Psoas muscle (tissue), 8 donors: ENCODE results near the gene AP4B1. TPM values are rescaled to one million over a fixed set of nuclear protein-coding genes. Genes with fewer than 3 reads are reported as not detected.
A peak's percentile ranks its signal among the peaks of the same experiment; 100 is the strongest.

Experiments used
- ATAC-seq, 4 donors: fragments of 200-7000 bp; cut with Tn5 transposase; one replicate each; pipeline ENCODE4 v1.9.1; 2020; ENCODE audit warnings: moderate library complexity in 3 of 4, mild to moderate bottlenecking in 2 of 4
- DNase-seq, 2 donors: peaks; one replicate each; pipeline ENCODE4 v3.0.0-alpha.2; 2020
- H3K27ac ChIP-seq: fragments of 200-600 bp; one replicate; pipeline ENCODE4 v1.8.0; 2022
- H3K27me3 ChIP-seq, 3 donors: fragments of 200-600 bp in 1 of 3; one replicate each; pipeline versions ENCODE4 v1.6.1 to v1.8.0; 2013 to 2022; ENCODE audit warnings: low read length in 2 of 3, mild to moderate bottlenecking in 2 of 3, moderate library complexity in 1 of 3; ENCODE audit not compliant: insufficient read depth in 3 of 3
- H3K36me3 ChIP-seq, 2 donors: fragments of 200-600 bp in 1 of 2; one replicate each; pipeline versions ENCODE4 v1.6.1 to v1.8.0; 2013 to 2022; ENCODE audit warnings: low read depth in 1 of 2, mild to moderate bottlenecking in 1 of 2, moderate library complexity in 1 of 2; ENCODE audit not compliant: insufficient read depth in 1 of 2
- H3K4me1 ChIP-seq: fragments of 200-600 bp; one replicate; pipeline ENCODE4 v1.8.0; 2022
- H3K4me3 ChIP-seq: fragments of 200-600 bp; one replicate; pipeline ENCODE4 v1.8.0; 2022; ENCODE audit warnings: mild to moderate bottlenecking
- H3K9me3 ChIP-seq: fragments of 200-600 bp; one replicate; pipeline ENCODE4 v1.8.0; 2022
- CTCF ChIP-seq: fragments of 200-600 bp; IDR thresholded peaks from one replicate; pipeline ENCODE4 v1.8.0; 2022; ENCODE audit warnings: antibody characterized with exemption
- WGBS, 3 donors: extraction: QIAGEN DNeasy Blood & Tissue Kit; methylation state at CpG; one replicate each; pipeline versions ENCODE4 v1.1.6 to v1.1.7; 2013; 5-methylcytosine and 5-hydroxymethylcytosine counted together
- intact Hi-C, 2 donors: fragments of 100-400 bp; cut with DNase I; formaldehyde crosslinking; loops; one replicate each; pipeline versions ENCODE4 v1.11.0 to v1.14.2; 2022
- polyA plus RNA-seq, 3 donors: library from polyadenylated mRNA; stranded (reverse); fragments of 200-250 nt; gene quantifications; one replicate each; pipeline ENCODE4 v1.2.3, GENCODE V29; 2013
- total RNA-seq, 4 donors: library from RNA; stranded (reverse); fragmentation: NEBNext Ultra II Directional in 2 of 4; extraction: Animal tissue kit (Norgen Biotek cat#: 25700) in 2 of 4; gene quantifications; one replicate each; pipeline versions ENCODE4 v1.2.1 to v1.2.4, GENCODE V29; 2021 to 2023
- donor health status: healthy with polysubstance abuse.
- donor health status: DM: no; HTN: no; CAD: no; lungs with moderate emphysema.
- donor health status: Bipolar disorder and iron deficiency.
- donor health status: healthy.
- donor health status: DM: yes; HTN: yes; CAD: no.
- donor health status: DM: no; HTN: no; CAD: no.
- donor health status: DM: no; HTN: no; CAD: no.
- donor health status: DM: yes; HTN: yes; CAD: no.

Gene AP4B1
- total and polyA plus RNA-seq, 7 donors, result 6.8 to 16.1 (median 9.9) TPM

GRCh38 chr1:113903501-113904292 lies 902 bp downstream of the AP4B1 start:
- peaks cover 4 to 50% of the 10 kb centered on the region in 2 donors for H3K36me3 ChIP-seq
- H3K4me1 ChIP-seq, result peaks cover 9% of the 10 kb centered on the region
- peak overlapping the region; percentile 91 for H3K4me3 ChIP-seq
- no peak for ATAC-seq
- intact Hi-C loops, result loop anchor here in 1 of 2 donors (2.0 to 10.0 kb wide), 2 partner anchors 67 to 149 kb away; partner anchors contain the start of gene PHTF1
- no peaks in the 10 kb centered on the region for H3K27me3 ChIP-seq
- H3K9me3 ChIP-seq, result no peaks in the 10 kb centered on the region
- no peak for DNase-seq
- H3K27ac ChIP-seq, result peak overlapping the region; percentile 89
- no peak for TF ChIP-seq CTCF
- WGBS, 3 donors, result 9 to 14% (median 13%) methylated on average over 7 of the region's 7 CpGs

DNA sequence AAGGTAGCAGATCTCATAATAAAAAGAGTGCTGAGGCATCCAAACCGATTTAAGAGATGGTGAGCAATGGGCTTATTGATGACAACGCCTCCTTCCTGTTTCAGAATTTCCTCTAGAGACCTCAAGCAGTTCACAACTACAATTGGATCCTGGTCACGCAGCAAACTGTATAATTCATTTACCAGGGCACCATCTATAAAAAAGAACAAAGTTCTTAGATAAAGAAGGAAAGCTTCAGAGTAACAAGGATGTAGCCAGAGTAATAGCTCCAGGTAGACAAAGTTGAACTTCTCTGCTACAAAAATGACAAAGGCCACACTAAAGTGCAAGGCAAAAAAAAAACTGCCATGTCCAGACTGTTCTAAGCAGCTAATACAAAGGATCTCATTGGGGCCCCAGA lies 3.4 kb downstream of the AP4B1 start:
- no peak for DNase-seq
- no peak overlapping the region for H3K4me3 ChIP-seq
- H3K4me1 ChIP-seq, result peaks cover 9% of the 10 kb centered on the region
- H3K27ac ChIP-seq, result no peak overlapping the region
- ATAC-seq, result no peak
- WGBS, 3 donors, result 69 to 83% (median 83%) methylated on average over 3 of the region's 3 CpGs
- H3K36me3 ChIP-seq, result peaks cover 4 to 62% of the 10 kb centered on the region in 2 donors
- H3K9me3 ChIP-seq, result no peaks in the 10 kb centered on the region
- intact Hi-C loops, result loop anchor here in 1 of 2 donors (10.0 kb wide), 1 partner anchor 146 kb away; the partner anchor contains the start of gene PHTF1
- H3K27me3 ChIP-seq, result no peaks in the 10 kb centered on the region
- TF ChIP-seq CTCF, result no peak

DNA sequence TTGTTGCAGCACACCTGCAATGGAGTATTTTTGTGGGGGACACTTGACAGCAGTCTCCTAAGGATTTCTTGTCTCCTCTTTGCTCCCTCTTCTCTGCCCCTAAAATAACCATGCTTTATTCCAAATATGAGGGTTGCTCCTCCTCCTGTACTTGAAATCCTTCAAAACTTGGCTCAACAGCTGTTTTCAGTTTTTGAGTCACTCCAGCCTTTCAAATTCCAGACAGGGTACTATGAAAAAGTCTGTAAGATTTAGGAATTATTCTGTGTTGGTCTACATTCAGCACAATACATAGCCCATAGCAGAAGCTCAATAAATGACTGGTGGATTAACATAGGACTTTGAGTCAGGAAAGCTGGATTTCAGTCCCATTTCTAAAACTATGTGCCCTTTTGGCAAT lies 5.5 kb downstream of the AP4B1 start:
- DNase-seq (no peak), ATAC-seq (no peak)
- intact Hi-C loops, result loop anchor here in 1 of 2 donors (10.0 kb wide), 1 partner anchor 64 kb away; no protein-coding TSS in a partner anchor
- Histone ChIP-seq H3K27ac (no peak overlapping the region), H3K36me3 (peaks cover 4 to 83% of the 10 kb centered on the region in 2 donors), H3K4me1 (peaks cover 9% of the 10 kb centered on the region), H3K4me3 (no peak overlapping the region), H3K27me3 (no peaks in the 10 kb centered on the region), H3K9me3 (no peaks in the 10 kb centered on the region)
- TF ChIP-seq CTCF, result no peak

- no peak for ATAC-seq
These were observed 6.3 kb downstream of the AP4B1 start for GRCh38 chr1:113898241-113898814.

More at GRCh38 chr1:113898241-113898814, 6.3 kb downstream of the AP4B1 start:
- no peak for TF ChIP-seq CTCF
- Histone ChIP-seq H3K27me3 (no peaks in the 10 kb centered on the region), H3K4me3 (no peak overlapping the region), H3K9me3 (no peaks in the 10 kb centered on the region), H3K4me1 (peaks cover 2% of the 10 kb centered on the region), H3K27ac (no peak overlapping the region), H3K36me3 (peaks cover 4 to 87% of the 10 kb centered on the region in 2 donors)
- intact Hi-C loops, result loop anchor here in 1 of 2 donors (10.0 kb wide), 1 partner anchor 64 kb away; no protein-coding TSS in a partner anchor
- 94 to 97% (median 95%) methylated on average over 1 of the region's 1 CpG for WGBS, 3 donors
- no peak for DNase-seq
